Measurements from ENCODE around the gene IQCH. TPM values are rescaled to one million over a fixed set of nuclear protein-coding genes. Genes with fewer than 3 reads are reported as not detected.

IQCH gene
- total and polyA plus RNA-seq, 2 donors (not counting 1 experiment from before 2014, with no cell fraction given), result 1.7 to 5.0 TPM

- no peak for TF ChIP-seq EZH2 (IDR thresholded peaks at IDR 0.05; ENCODE audit: low read length, missing control alignments)
- no peak for TF ChIP-seq CTCF (conservative IDR thresholded peaks at IDR 0.05 in 1 of 2, IDR thresholded peaks at IDR 0.05 in 1 of 2; ENCODE audit: low read depth in 1 of 2, low read length in 2 of 2)
- Histone ChIP-seq H3K27me3 (ENCODE audit: control insufficient read depth, insufficient read depth, low read length) (no peaks in the 10 kb centered on the region), H3K9me3 (ENCODE audit: control insufficient read depth, insufficient read depth, low read depth, low read length) (no peaks in the 10 kb centered on the region), H2AFZ (ENCODE audit: low read length) (no peak overlapping the region), H3K4me2 (ENCODE audit: extremely low read depth, insufficient read depth, low read length) (no peak overlapping the region), H3K27ac (ENCODE audit: insufficient read depth, low read length) (no peak overlapping the region), H3K4me1 (ENCODE audit: control insufficient read depth, extremely low read depth, insufficient read depth, low read length) (no peaks in the 10 kb centered on the region), H3K79me2 (ENCODE audit: control insufficient read depth, insufficient read depth, low read length) (no peaks in the 10 kb centered on the region), H3K4me3 (replicated peaks in 1 of 4; ENCODE audit: control extremely low read depth in 1 of 4, insufficient read depth in 1 of 4, low read depth in 3 of 4, low read length in 4 of 4) (no peak overlapping the region), H3K9ac (ENCODE audit: insufficient read depth, low read length) (no peak overlapping the region), H4K20me1 (ENCODE audit: control insufficient read depth, extremely low read depth, insufficient read depth, low read length) (no peaks in the 10 kb centered on the region), H3K36me3 (ENCODE audit: control insufficient read depth, insufficient read depth, low read length) (no peaks in the 10 kb centered on the region)
- DNase-seq (ENCODE audit: low read depth in 2 of 2), result no peak
These were observed 81.1 kb downstream of the IQCH start for GRCh38 chr15:67335534-67336222.

DNA sequence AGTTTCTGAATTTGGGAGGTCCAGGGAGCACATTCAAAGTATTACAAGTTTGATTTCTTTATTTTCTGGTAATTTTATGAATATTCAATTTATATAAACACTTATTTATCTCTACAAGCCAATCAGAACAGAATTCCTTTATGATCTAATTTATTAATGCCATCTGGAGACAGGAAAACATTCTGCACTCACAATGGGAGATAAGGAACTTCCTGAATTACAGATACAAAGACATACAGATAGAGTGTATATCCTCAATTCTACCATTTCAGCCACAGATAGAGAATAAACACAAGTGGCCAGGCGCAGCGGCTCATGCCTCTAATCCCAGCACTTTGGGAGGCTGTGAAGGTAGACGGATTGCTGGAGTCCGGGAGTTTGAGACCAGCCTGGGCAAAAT, 86.0 kb downstream of the IQCH start:
- Histone ChIP-seq H3K4me2 (ENCODE audit: extremely low read depth, insufficient read depth, low read length) (no peak overlapping the region), H3K36me3 (ENCODE audit: control insufficient read depth, insufficient read depth, low read length) (no peaks in the 10 kb centered on the region), H3K4me3 (replicated peaks in 1 of 4; ENCODE audit: control extremely low read depth in 1 of 4, insufficient read depth in 1 of 4, low read depth in 3 of 4, low read length in 4 of 4) (no peak overlapping the region), H2AFZ (ENCODE audit: low read length) (no peak overlapping the region), H3K9me3 (ENCODE audit: control insufficient read depth, insufficient read depth, low read depth, low read length) (no peaks in the 10 kb centered on the region), H3K27me3 (ENCODE audit: control insufficient read depth, insufficient read depth, low read length) (no peaks in the 10 kb centered on the region), H3K9ac (ENCODE audit: insufficient read depth, low read length) (no peak overlapping the region), H3K4me1 (ENCODE audit: control insufficient read depth, extremely low read depth, insufficient read depth, low read length) (no peaks in the 10 kb centered on the region), H3K79me2 (ENCODE audit: control insufficient read depth, insufficient read depth, low read length) (no peaks in the 10 kb centered on the region), H4K20me1 (ENCODE audit: control insufficient read depth, extremely low read depth, insufficient read depth, low read length) (no peaks in the 10 kb centered on the region), H3K27ac (ENCODE audit: insufficient read depth, low read length) (no peak overlapping the region)
- TF ChIP-seq EZH2 (IDR thresholded peaks at IDR 0.05; ENCODE audit: low read length, missing control alignments), result no peak
- TF ChIP-seq CTCF (conservative IDR thresholded peaks at IDR 0.05 in 1 of 2, IDR thresholded peaks at IDR 0.05 in 1 of 2; ENCODE audit: low read depth in 1 of 2, low read length in 2 of 2), result no peak
- DNase-seq (ENCODE audit: low read depth in 2 of 2), result no peak

DNA sequence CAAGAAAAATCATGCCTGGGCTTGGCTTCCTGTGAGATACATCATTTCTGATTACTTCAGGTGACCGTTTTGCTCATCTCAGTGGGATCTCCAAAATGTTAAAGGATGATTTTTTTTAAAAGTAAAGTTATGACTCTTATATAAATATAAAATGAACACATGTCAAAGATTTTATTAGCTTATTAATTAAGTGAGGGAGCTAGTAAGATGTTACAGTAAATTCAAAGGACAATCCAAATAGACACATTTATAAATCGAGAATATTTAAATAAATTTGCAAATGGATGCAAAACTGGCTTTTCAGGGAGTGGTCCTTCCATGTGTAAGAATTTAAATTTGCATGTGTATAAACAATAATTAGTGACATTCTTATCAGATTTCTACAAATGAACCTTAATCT, 87.0 kb downstream of the IQCH start:
- no peak overlapping the region for H3K9ac ChIP-seq (ENCODE audit: insufficient read depth, low read length)
- no peak overlapping the region for H3K27ac ChIP-seq (ENCODE audit: insufficient read depth, low read length)
- no peaks in the 10 kb centered on the region for H3K4me1 ChIP-seq (ENCODE audit: control insufficient read depth, extremely low read depth, insufficient read depth, low read length)
- H3K79me2 ChIP-seq (ENCODE audit: control insufficient read depth, insufficient read depth, low read length), result no peaks in the 10 kb centered on the region
- no peak overlapping the region for H3K4me2 ChIP-seq (ENCODE audit: extremely low read depth, insufficient read depth, low read length)
- H4K20me1 ChIP-seq (ENCODE audit: control insufficient read depth, extremely low read depth, insufficient read depth, low read length), result no peaks in the 10 kb centered on the region
- H3K9me3 ChIP-seq (ENCODE audit: control insufficient read depth, insufficient read depth, low read depth, low read length), result no peaks in the 10 kb centered on the region
- H3K4me3 ChIP-seq (replicated peaks in 1 of 4; ENCODE audit: control extremely low read depth in 1 of 4, insufficient read depth in 1 of 4, low read depth in 3 of 4, low read length in 4 of 4), result no peak overlapping the region
- H3K36me3 ChIP-seq (ENCODE audit: control insufficient read depth, insufficient read depth, low read length), result no peaks in the 10 kb centered on the region
- no peak overlapping the region for H2AFZ ChIP-seq (ENCODE audit: low read length)
- TF ChIP-seq CTCF (conservative IDR thresholded peaks at IDR 0.05 in 1 of 2, IDR thresholded peaks at IDR 0.05 in 1 of 2; ENCODE audit: low read depth in 1 of 2, low read length in 2 of 2) (no peak), EZH2 (IDR thresholded peaks at IDR 0.05; ENCODE audit: low read length, missing control alignments) (no peak)
- H3K27me3 ChIP-seq (ENCODE audit: control insufficient read depth, insufficient read depth, low read length), result no peaks in the 10 kb centered on the region
- no peak for DNase-seq (ENCODE audit: low read depth in 2 of 2)
